ENCODE results near the gene SLBP.

The SLBP gene

GRCh38 chr4:1655676-1656075, 56.4 kb downstream of the SLBP start:
- DNase-seq (ENCODE audit: low read depth), result no peak
- H3K4me3 ChIP-seq (replicated peaks; ENCODE audit: low read depth, low read length), result no peak overlapping the region
- no peak for TF ChIP-seq CTCF (IDR thresholded peaks at IDR 0.05; ENCODE audit: low read length, missing control alignments)

GRCh38 chr4:1655081-1655480, 57.0 kb downstream of the SLBP start:
- DNase-seq (ENCODE audit: low read depth), result no peak
- no peak for TF ChIP-seq CTCF (IDR thresholded peaks at IDR 0.05; ENCODE audit: low read length, missing control alignments)
- H3K4me3 ChIP-seq (replicated peaks; ENCODE audit: low read depth, low read length), result no peak overlapping the region

- no peak overlapping the region for H3K4me3 ChIP-seq (replicated peaks; ENCODE audit: low read depth, low read length)
- TF ChIP-seq CTCF (IDR thresholded peaks at IDR 0.05; ENCODE audit: low read length, missing control alignments), result no peak
- DNase-seq (ENCODE audit: low read depth), result peak; percentile 16
These were observed 57.7 kb downstream of the SLBP start for GRCh38 chr4:1654216-1654955.

- H3K4me3 ChIP-seq (replicated peaks; ENCODE audit: low read depth, low read length), result no peak overlapping the region
- no peak for TF ChIP-seq CTCF (IDR thresholded peaks at IDR 0.05; ENCODE audit: low read length, missing control alignments)
- DNase-seq (ENCODE audit: low read depth), result no peak
These were observed 58.3 kb downstream of the SLBP start for GRCh38 chr4:1653776-1654175.

- no peak for TF ChIP-seq CTCF (IDR thresholded peaks at IDR 0.05; ENCODE audit: low read length, missing control alignments)
- no peak overlapping the region for H3K4me3 ChIP-seq (replicated peaks; ENCODE audit: low read depth, low read length)
- no peak for DNase-seq (ENCODE audit: low read depth)
These were observed 60.0 kb downstream of the SLBP start for GRCh38 chr4:1652088-1652487.

- no peak overlapping the region for H3K4me3 ChIP-seq (replicated peaks; ENCODE audit: low read depth, low read length)
- TF ChIP-seq CTCF (IDR thresholded peaks at IDR 0.05; ENCODE audit: low read length, missing control alignments), result no peak
- DNase-seq (ENCODE audit: low read depth), result no peak
These were observed 60.5 kb downstream of the SLBP start for GRCh38 chr4:1651609-1652008.

- H3K4me3 ChIP-seq (replicated peaks; ENCODE audit: low read depth, low read length), result no peak overlapping the region
- no peak for DNase-seq (ENCODE audit: low read depth)
- TF ChIP-seq CTCF (IDR thresholded peaks at IDR 0.05; ENCODE audit: low read length, missing control alignments), result no peak
These were observed 63.2 kb downstream of the SLBP start for GRCh38 chr4:1648962-1649361.

All from fibroblast of pulmonary artery (primary cell).